IPS-NIHi7 (cell line): Measurements from ENCODE around the gene PCDHA9.
A peak's percentile ranks its signal among the peaks of the same experiment; 100 is the strongest.
"Not testable (repeated sequence)": the region's sequence is repeated elsewhere in the genome, so short reads cannot be mapped to it uniquely, and the experiment has no call there.

Source experiments
- DNase-seq: peaks from one replicate; pipeline ENCODE4 v3.0.0; 2012; ENCODE audit warnings: mixed read lengths; ENCODE audit errors: extremely low spot score

Gene PCDHA9

GRCh38 chr5:140835622-140836510 lies 12.3 kb upstream of the PCDHA9 start:
- DNase-seq: no peak

GRCh38 chr5:140840978-140841962 lies 6.9 kb upstream of the PCDHA9 start, which contains the start of gene PCDHA8:
Gene PCDHA8, plus strand, starts transcription at chr5:140841187. Its CDS starts 135 bp downstream, at chr5:140841322.
- peak; percentile 16 for DNase-seq

GRCh38 chr5:140842798-140843733 lies 5.1 kb upstream of the PCDHA9 start:
- DNase-seq: no peak

GRCh38 chr5:140849831-140850634 lies 1.9 kb downstream of the PCDHA9 start:
- not testable (repeated sequence) for DNase-seq

- DNase-seq: peak; percentile 54
These were observed 7.8 kb downstream of the PCDHA9 start, which contains the start of gene PCDHA10 for GRCh38 chr5:140855772-140856674. Gene PCDHA10, plus strand, starts transcription at chr5:140855897. Its CDS starts 152 bp downstream, at chr5:140856049.

GRCh38 chr5:140857177-140857986 lies 9.2 kb downstream of the PCDHA9 start:
- DNase-seq: no peak

- DNase-seq: no peak
These were observed 9.7 kb downstream of the PCDHA9 start for GRCh38 chr5:140857987-140858240.

- DNase-seq: no peak
These were observed 14.5 kb downstream of the PCDHA9 start for GRCh38 chr5:140862441-140863295.

- peak; percentile 58 for DNase-seq
These were observed 20.8 kb downstream of the PCDHA9 start, which contains the start of gene PCDHA11 for GRCh38 chr5:140868721-140869554. Gene PCDHA11, plus strand, starts transcription at chr5:140868957. Its CDS starts 147 bp downstream, at chr5:140869104.

GRCh38 chr5:140869555-140869886 lies 21.3 kb downstream of the PCDHA9 start:
- DNase-seq: no peak

- DNase-seq: no peak
These were observed 22.3 kb downstream of the PCDHA9 start for GRCh38 chr5:140870221-140871201.

- DNase-seq: peak; percentile 60
These were observed 27.2 kb downstream of the PCDHA9 start, which contains the start of gene PCDHA12 for GRCh38 chr5:140875085-140876065. Gene PCDHA12, plus strand, starts transcription at chr5:140875308. Its CDS starts 165 bp downstream, at chr5:140875473.

- DNase-seq: not testable (repeated sequence)
These were observed 28.5 kb downstream of the PCDHA9 start for GRCh38 chr5:140876541-140877261.
